ENCODE results near the gene TNC.

The TNC gene

GRCh38 chr9:115069302-115069701, 48.7 kb downstream of the TNC start:
- Histone ChIP-seq H3K79me2 (ENCODE audit: insufficient read depth, low read length) (no peaks in the 10 kb centered on the region), H3K27ac (ENCODE audit: low read depth, low read length) (no peak overlapping the region), H3K4me3 (ENCODE audit: insufficient read depth, low read length, poor library complexity, severe bottlenecking) (no peak overlapping the region), H3K4me2 (ENCODE audit: low read depth, low read length, poor library complexity, severe bottlenecking) (no peak overlapping the region), H3K36me3 (ENCODE audit: low read length) (no peaks in the 10 kb centered on the region), H3K27me3 (ENCODE audit: low read length) (no peaks in the 10 kb centered on the region), H3K9me3 (ENCODE audit: insufficient read depth, low read length) (no peaks in the 10 kb centered on the region), H3K9ac (ENCODE audit: low read length) (no peak overlapping the region), H2AFZ (ENCODE audit: low read depth, low read length, severe bottlenecking) (no peak overlapping the region), H4K20me1 (ENCODE audit: low read depth, low read length) (no peaks in the 10 kb centered on the region), H3F3A (ENCODE audit: insufficient read depth) (no peaks in the 10 kb centered on the region), H3K9me2 (replicated peaks; ENCODE audit: insufficient read depth, low read length) (no peaks in the 10 kb centered on the region)
- no peak for TF ChIP-seq EZH2phosphoT487 (conservative IDR thresholded peaks at IDR 0.05; ENCODE audit: low read length)
- TF ChIP-seq, protein P1, sequence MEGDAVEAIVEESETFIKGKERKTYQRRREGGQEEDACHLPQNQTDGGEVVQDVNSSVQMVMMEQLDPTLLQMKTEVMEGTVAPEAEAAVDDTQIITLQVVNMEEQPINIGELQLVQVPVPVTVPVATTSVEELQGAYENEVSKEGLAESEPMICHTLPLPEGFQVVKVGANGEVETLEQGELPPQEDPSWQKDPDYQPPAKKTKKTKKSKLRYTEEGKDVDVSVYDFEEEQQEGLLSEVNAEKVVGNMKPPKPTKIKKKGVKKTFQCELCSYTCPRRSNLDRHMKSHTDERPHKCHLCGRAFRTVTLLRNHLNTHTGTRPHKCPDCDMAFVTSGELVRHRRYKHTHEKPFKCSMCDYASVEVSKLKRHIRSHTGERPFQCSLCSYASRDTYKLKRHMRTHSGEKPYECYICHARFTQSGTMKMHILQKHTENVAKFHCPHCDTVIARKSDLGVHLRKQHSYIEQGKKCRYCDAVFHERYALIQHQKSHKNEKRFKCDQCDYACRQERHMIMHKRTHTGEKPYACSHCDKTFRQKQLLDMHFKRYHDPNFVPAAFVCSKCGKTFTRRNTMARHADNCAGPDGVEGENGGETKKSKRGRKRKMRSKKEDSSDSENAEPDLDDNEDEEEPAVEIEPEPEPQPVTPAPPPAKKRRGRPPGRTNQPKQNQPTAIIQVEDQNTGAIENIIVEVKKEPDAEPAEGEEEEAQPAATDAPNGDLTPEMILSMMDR (IDR thresholded peaks at IDR 0.05; ENCODE audit: insufficient read depth, low read length, poor library complexity, severe bottlenecking) = no peak

GRCh38 chr9:115068031-115068430, 49.9 kb downstream of the TNC start:
- Histone ChIP-seq H3F3A (ENCODE audit: insufficient read depth) (no peaks in the 10 kb centered on the region), H3K9ac (ENCODE audit: low read length) (no peak overlapping the region), H3K27me3 (ENCODE audit: low read length) (no peaks in the 10 kb centered on the region), H3K79me2 (ENCODE audit: insufficient read depth, low read length) (no peaks in the 10 kb centered on the region), H4K20me1 (ENCODE audit: low read depth, low read length) (no peaks in the 10 kb centered on the region), H3K27ac (ENCODE audit: low read depth, low read length) (no peak overlapping the region), H2AFZ (ENCODE audit: low read depth, low read length, severe bottlenecking) (no peak overlapping the region), H3K4me2 (ENCODE audit: low read depth, low read length, poor library complexity, severe bottlenecking) (no peak overlapping the region), H3K36me3 (ENCODE audit: low read length) (no peaks in the 10 kb centered on the region), H3K4me3 (ENCODE audit: insufficient read depth, low read length, poor library complexity, severe bottlenecking) (no peak overlapping the region), H3K9me3 (ENCODE audit: insufficient read depth, low read length) (no peaks in the 10 kb centered on the region), H3K9me2 (replicated peaks; ENCODE audit: insufficient read depth, low read length) (no peaks in the 10 kb centered on the region)
- TF ChIP-seq EZH2phosphoT487 (conservative IDR thresholded peaks at IDR 0.05; ENCODE audit: low read length) = no peak
- TF ChIP-seq, protein P1 (IDR thresholded peaks at IDR 0.05; ENCODE audit: insufficient read depth, low read length, poor library complexity, severe bottlenecking) = no peak

DNA sequence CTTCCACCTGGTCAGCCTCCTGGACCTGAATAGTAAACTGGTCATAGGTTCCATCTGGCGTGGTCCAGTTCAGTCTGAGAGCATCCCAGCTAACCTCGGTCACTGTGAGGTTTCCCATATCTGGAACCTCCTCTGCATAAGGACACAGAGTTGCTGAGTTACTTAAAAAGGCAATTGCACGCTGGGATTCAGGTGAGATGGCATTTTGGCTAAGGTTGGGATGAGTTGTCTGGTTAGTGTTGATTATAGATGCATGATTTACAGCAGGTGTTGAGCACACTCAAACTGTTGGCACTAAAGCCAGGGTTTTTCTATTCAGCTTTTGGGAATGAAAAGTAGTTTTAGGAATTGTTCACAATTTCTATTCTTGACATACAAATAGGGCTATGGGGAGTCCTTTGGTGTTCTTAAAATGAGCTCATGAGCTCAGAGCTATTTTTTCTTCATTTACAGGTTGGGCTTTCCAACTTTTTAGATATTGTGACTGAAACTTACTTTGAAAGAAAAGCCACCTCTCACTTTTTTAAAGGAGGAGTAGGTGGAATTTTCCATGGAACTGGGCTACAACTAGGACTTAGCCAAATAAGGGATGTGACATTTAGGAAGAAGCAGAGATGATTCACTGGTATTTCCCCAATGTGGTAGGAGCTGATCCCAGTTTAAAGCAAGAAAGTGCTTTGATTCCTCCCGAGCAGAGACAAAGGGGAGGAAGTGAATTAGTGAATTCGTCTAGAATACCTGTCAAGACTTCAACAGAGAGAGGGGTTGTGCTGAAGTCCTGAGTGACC, 54.7 kb downstream of the TNC start:
- no peaks in the 10 kb centered on the region for H3K79me2 ChIP-seq (ENCODE audit: insufficient read depth, low read length)
- no peak overlapping the region for H3K27ac ChIP-seq (ENCODE audit: low read depth, low read length)
- no peaks in the 10 kb centered on the region for H3F3A ChIP-seq (ENCODE audit: insufficient read depth)
- H4K20me1 ChIP-seq (ENCODE audit: low read depth, low read length) = no peaks in the 10 kb centered on the region
- no peaks in the 10 kb centered on the region for H3K9me3 ChIP-seq (ENCODE audit: insufficient read depth, low read length)
- TF ChIP-seq EZH2phosphoT487 (conservative IDR thresholded peaks at IDR 0.05; ENCODE audit: low read length) = no peak
- TF ChIP-seq, protein P1 (IDR thresholded peaks at IDR 0.05; ENCODE audit: insufficient read depth, low read length, poor library complexity, severe bottlenecking) = no peak
- H3K9me2 ChIP-seq (replicated peaks; ENCODE audit: insufficient read depth, low read length) = no peaks in the 10 kb centered on the region
- H3K27me3 ChIP-seq (ENCODE audit: low read length) = no peaks in the 10 kb centered on the region
- H3K4me3 ChIP-seq (ENCODE audit: insufficient read depth, low read length, poor library complexity, severe bottlenecking) = no peak overlapping the region
- no peak overlapping the region for H3K9ac ChIP-seq (ENCODE audit: low read length)
- no peaks in the 10 kb centered on the region for H3K36me3 ChIP-seq (ENCODE audit: low read length)
- no peak overlapping the region for H3K4me2 ChIP-seq (ENCODE audit: low read depth, low read length, poor library complexity, severe bottlenecking)
- H2AFZ ChIP-seq (ENCODE audit: low read depth, low read length, severe bottlenecking) = no peak overlapping the region

All from SU-DHL-6 (cell line).